NCI-H460 (cell line): Measurements from ENCODE around the gene EPX. TPM values are rescaled to one million over a fixed set of nuclear protein-coding genes. Genes with fewer than 3 reads are reported as not detected.

Experiments used
- DNase-seq: peaks from one replicate; pipeline ENCODE4 v3.0.0-alpha.2; 2016; ENCODE audit warnings: low read depth; ENCODE audit errors: extremely low read depth
- total RNA-seq: library from RNA; depleted of rRNA; stranded (reverse); fragments of >200 nt; shearing (Covaris generic); gene quantifications from 2 replicates; pipeline ENCODE4 v1.2.3, GENCODE V29; 2014

Gene EPX
- total RNA-seq, 1 experiment from 2014 or later = not detected

- DNase-seq = no peak
Observed at GRCh38 chr17:58184308-58184985, 8.1 kb upstream of the EPX start.

DNA sequence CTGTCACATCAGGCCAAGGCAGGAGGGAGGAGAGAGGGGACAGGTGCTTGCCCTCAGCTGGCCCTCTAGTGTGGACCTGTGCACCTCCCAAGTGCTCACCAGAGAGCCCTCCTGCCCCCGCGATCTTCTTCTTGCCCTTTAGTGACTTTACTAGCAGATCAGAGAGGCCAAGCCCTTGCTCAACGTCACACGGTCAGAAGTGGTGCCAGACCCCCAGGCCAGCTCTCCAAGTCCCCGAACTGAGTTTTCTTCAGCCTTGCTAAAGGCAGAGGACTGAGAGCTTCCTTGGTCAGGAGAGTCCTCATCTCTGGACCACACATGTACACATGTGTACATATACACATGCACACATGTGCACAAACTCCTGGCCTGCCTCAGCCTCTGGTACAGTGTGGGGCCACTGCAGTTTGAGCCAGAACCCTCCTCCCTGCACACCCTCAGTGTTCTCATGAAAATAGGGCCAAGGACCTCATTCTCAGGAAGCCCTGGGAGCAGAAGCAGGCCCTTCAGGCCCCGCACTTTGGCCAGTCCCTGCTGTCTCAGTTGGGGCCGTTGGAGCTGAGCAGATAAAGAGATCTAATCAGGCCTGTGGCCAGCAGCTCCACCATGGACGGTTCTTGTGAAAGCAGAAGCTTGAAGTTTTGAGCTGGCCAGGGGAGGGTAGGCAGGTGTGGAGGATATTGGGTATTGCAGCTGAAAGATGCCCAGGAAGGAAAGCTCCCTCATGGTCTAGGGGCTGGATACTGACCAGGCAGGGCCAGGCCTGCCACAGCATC, 7.4 kb upstream of the EPX start:
- no peak for DNase-seq

DNA sequence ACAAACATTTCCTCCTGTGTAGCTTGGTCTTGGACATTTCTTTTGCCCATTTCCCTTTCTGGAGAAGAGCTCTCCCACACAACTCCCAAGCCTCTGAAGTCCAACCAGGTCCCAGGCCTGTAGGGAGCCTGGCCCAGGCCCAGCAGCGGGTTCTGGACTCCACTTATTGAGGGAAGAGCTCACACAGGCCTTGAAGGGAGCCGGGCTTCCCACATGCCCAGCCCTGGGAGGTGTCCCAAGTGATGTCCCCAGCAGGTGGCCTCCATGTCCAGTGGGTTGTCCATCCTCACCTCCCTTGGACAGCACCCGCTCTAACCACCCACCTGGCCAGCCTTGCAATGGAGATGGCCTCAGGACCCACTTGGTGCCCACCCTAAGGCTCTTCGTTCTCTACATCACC, 5.9 kb upstream of the EPX start:
- no peak for DNase-seq

DNA sequence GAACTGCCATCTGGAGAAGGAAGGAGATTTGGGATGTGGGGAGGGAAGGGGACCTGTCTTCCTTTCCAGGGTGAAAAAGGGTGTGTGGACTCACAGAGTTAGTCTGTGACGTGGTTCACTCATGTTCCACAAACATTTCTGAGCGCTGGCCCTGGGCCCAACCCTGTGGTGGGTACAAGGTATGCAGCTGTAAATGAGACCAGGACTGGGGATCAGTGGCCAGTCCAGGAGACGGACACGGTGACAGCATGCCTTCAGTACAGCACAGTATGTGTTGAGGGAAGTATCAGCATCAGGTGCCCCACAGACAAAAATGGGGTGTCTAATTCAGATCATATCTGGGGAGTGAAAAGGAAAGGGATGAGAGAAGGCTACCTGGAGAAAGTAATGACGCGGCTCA, 5.5 kb upstream of the EPX start:
- no peak for DNase-seq

DNA sequence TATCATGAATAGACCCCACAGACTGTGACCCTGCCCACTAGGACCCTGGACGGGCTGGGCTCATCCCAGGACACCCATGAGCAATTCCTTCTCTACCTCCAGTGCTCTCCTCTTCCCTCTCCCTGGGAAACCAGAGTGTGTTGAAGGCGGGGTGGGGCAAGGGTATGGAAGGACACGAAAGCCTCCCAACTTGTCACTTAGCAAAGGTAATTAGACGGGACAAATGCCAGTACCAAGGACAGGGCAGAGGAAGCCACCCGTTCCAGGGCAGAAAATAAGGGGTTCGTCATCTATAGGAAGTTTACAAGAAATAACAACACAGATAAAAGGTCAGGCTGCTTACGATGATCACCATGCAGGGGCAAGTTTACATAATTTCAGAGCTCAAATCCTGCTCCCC, 4.9 kb upstream of the EPX start:
- DNase-seq = no peak

DNA sequence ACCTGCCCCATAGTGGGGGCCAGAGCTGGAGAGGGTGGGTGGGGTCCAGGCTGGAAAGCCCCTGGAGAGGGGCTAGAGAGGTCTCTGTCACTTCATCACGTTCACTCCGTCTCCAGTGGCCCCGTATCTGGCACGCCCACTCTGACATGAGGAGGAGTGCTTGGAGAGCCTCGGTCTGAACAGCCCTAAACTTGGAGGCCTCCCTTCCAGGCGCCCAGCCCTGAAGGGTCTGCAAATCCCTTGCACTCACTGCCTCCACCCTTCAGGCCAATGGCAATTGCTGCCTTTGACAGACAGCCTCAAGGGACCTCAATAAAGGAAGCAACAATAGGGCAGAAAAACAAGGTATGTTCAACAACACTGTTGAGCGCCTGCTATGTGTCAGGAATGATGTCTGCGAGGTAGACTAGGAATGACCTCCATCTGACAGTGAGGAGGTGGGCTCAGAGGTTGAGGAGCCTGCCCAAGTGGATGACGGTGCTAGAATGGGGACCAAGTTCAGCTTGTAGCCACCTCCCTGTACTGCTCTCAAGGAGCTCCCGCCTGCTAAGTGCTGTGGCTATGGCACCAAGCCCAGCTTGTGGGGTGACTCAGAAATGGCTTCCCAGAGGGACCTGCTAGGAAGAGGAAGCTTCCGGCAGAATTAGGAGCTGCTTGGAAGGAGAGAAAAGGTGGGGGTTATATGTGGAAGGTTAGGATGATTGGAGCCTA, 2.9 kb upstream of the EPX start:
- DNase-seq = peak; percentile 7

GRCh38 chr17:58191241-58191896, 1.2 kb upstream of the EPX start:
- no peak for DNase-seq

DNA sequence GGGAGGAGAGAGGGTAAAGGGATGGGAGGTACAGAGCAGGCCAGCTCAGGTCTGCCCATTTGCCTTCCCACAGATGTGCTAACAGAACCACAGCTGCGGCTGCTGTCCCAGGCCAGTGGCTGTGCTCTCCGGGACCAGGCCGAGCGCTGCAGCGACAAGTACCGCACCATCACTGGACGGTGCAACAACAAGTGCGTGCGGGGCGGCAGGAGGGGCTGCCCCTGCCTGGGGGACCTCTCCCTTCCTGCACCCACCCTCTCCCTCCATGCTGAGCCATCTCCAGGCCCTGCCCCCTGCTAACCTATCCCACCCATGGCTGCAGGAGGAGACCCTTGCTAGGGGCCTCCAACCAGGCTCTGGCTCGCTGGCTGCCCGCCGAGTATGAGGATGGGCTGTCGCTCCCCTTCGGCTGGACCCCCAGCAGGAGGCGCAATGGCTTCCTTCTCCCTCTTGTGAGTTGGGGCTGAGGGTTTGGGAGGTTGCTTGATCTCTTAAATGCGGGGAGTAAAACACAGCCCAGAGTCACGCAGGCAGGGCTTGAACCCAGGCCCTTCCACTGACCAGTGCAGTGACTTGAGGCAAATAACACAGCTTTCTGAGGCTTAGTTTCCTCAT, 1.2 kb downstream of the EPX start:
- DNase-seq = no peak

DNA sequence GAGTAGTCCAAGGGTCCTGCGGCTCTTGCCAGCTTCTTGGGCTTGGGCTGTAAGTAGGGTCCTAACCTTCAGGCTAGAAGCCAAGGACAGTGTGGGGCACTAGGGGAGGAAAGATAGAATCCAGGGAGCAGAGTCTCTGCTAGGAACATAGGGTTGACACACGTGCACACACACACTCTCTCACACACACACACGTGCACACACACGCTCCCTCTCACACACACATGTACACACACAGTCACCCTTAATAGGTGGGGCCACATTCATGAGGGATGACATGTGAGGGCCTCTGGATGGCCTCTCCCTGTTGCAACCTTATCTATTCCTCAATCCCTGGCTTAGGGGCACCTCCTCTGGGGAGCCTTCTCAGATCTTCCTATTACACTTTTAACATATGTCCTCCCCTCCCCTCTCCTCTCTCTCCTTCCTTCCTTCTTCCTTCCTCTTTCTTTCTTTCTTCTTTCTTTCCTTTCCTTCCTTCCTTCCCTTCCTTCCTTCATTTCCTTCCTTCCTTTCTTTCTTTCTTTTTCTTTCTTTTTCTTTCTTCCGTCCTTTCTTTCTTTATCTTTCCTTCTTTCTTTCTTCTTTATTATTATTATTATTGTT, 3.1 kb downstream of the EPX start:
- DNase-seq = no peak

DNA sequence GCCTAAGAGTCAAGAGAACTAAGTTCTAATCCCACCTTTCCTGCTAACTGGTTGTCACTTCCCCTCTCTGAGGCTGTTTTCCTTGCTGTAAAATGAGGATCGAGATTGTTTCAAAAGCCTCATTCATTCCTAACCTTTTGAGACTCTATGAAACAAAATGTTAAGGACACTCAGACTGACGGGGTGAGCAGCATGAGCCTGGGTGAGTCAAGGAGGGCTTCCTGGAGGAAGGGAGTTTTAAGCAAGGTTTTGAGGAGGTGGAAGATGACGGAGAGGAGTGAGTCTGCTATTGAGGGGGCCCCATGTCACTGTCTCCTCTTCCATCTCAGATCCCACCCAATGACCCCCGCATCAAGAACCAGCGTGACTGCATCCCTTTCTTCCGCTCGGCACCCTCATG, 4.1 kb downstream of the EPX start:
- DNase-seq = no peak

- peak; percentile 53 for DNase-seq
Observed at GRCh38 chr17:58200024-58200633, 7.6 kb downstream of the EPX start.

DNA sequence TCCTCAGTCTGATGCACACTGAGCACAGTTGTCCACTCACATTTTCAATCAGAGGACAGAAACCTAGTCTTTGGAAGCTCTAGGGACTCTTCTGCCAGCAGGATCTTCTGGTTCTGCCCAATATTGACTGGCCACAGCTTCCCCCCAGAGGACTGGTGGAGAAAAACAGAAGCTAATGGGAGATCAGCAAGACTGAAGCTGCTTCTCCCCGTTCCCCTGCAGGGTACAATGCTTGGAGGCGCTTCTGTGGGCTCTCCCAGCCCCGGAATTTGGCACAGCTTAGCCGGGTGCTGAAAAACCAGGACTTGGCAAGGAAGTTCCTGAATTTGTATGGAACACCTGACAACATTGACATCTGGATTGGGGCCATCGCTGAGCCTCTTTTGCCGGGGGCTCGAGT, 10.3 kb downstream of the EPX start:
- no peak for DNase-seq

GRCh38 chr17:58204796-58205195, 12.3 kb downstream of the EPX start:
- no peak for DNase-seq

- DNase-seq = no peak
Observed at GRCh38 chr17:58205936-58206335, 13.4 kb downstream of the EPX start.

DNA sequence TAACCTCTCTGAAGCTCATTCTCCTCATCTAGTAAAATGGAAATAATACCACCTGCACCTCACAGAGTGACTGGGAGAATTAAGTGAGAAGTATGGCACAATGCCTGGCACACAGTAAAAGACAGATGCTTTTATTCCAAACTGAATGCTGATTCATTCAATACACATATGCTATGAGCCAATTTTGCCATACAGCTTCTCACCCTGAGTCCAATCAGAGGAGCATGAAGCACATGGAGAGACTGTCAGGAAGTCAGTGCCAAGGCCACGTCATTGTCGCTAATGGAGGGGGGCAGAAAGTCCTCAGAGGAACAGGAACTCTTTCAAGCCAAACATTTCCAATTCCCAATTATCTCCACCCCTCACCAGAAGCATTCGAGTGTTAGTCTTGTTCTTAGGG, 14.9 kb downstream of the EPX start:
- no peak for DNase-seq

- no peak for DNase-seq
Observed at GRCh38 chr17:58208344-58208743, 15.8 kb downstream of the EPX start.

DNA sequence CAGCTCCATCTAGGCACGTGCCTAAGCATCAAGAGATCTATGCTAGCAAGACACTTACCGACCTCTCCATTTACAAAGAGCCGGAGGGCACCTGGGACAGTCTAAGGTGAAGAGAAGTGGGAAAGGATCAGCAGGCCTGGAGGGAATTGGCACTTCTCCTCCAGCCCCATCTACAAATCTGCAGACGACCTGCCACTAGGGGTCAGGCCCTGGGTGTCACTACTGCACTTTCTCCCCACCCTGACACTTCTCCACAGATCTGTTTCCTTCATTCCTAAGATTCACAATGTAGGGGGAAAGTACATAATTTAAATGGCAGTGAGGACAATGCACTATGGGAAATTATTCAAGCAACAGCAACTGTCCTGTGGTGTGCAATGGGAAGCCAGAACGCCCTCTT, 18.4 kb downstream of the EPX start:
- DNase-seq = no peak

- DNase-seq = no peak
Observed at GRCh38 chr17:58215685-58216084, 23.2 kb downstream of the EPX start.

- DNase-seq = no peak
Observed at GRCh38 chr17:58217766-58218165, 25.2 kb downstream of the EPX start.
